CD14-positive monocyte (primary cell): Measurements from ENCODE around the gene YJU2. TPM values are rescaled to one million over a fixed set of nuclear protein-coding genes. Genes with fewer than 3 reads are reported as not detected.
A peak's percentile ranks its signal among the peaks of the same experiment; 100 is the strongest.

Experiments used
- DNase-seq, 3 donors: peaks; one replicate each; pipeline ENCODE4 v3.0.0-alpha.2; 2011 to 2022
- H2AFZ ChIP-seq: 2 replicates; pipeline ENCODE4 v1.6.0; 2012; ENCODE audit warnings: mild to moderate bottlenecking, low read depth, low read length, inconsistent platforms; ENCODE audit not compliant: insufficient read depth, poor library complexity, severe bottlenecking
- H3K27ac ChIP-seq, 2 donors: 1 replicate in 1 of 2; 2 replicates in 1 of 2; pipeline ENCODE4 v1.5.1; 2012 to 2013; ENCODE audit warnings: low read length in 2 of 2, control low read depth in 1 of 2, inconsistent platforms in 1 of 2, low read depth in 1 of 2, mild to moderate bottlenecking in 1 of 2
- H3K27me3 ChIP-seq, 2 donors: one replicate each; pipeline versions ENCODE4 v1.6.0 to v1.6.1; 2011 to 2013; ENCODE audit warnings: low read length in 2 of 2; ENCODE audit not compliant: control insufficient read depth in 2 of 2, insufficient read depth in 2 of 2
- H3K36me3 ChIP-seq, 2 donors: replicated peaks in 1 of 2; 1 replicate in 1 of 2; 2 replicates in 1 of 2; pipeline versions ENCODE4 v1.5.1 to v1.6.1; 2012 to 2013; ENCODE audit warnings: low read length in 2 of 2, control low read depth in 1 of 2, inconsistent platforms in 1 of 2, mild to moderate bottlenecking in 1 of 2; ENCODE audit not compliant: insufficient read depth in 2 of 2, control insufficient read depth in 1 of 2
- H3K4me1 ChIP-seq, 2 donors: 1 replicate in 1 of 2; 2 replicates in 1 of 2; pipeline versions ENCODE4 v1.5.1 to v1.6.1; 2012 to 2013; ENCODE audit warnings: low read length in 2 of 2, control low read depth in 1 of 2, inconsistent platforms in 1 of 2, mild to moderate bottlenecking in 1 of 2, moderate library complexity in 1 of 2; ENCODE audit not compliant: insufficient read depth in 2 of 2, control insufficient read depth in 1 of 2
- H3K4me2 ChIP-seq: replicated peaks from 2 replicates; pipeline ENCODE3; 2012; ENCODE audit warnings: low read length, moderate library complexity, mild to moderate bottlenecking; ENCODE audit not compliant: poor library complexity, severe bottlenecking; ENCODE audit errors: extremely low read depth
- H3K4me3 ChIP-seq, 3 experiments: fragments of 200-600 bp in 1 of 3; sonication (generic) in 1 of 3; replicated peaks in 1 of 3; 1 replicate in 2 of 3; 2 replicates in 1 of 3; pipeline ENCODE4 v1.5.1; 2011 to 2013; ENCODE audit warnings: low read length in 3 of 3, mild to moderate bottlenecking in 3 of 3, control low read depth in 2 of 3, low read depth in 2 of 3, inconsistent platforms in 1 of 3, moderate library complexity in 1 of 3
- H3K79me2 ChIP-seq: 2 replicates; pipeline ENCODE4 v1.6.0; 2012; ENCODE audit warnings: mild to moderate bottlenecking, control low read depth, inconsistent platforms, low read length, moderate library complexity; ENCODE audit not compliant: insufficient read depth
- H3K9ac ChIP-seq: 2 replicates; pipeline ENCODE4 v1.6.0; 2017; ENCODE audit warnings: low read length, mild to moderate bottlenecking; ENCODE audit not compliant: insufficient read depth, poor library complexity, severe bottlenecking
- H3K9me3 ChIP-seq, 2 donors: replicated peaks in 1 of 2; 1 replicate in 1 of 2; 2 replicates in 1 of 2; pipeline versions ENCODE4 v1.5.1 to v1.6.1; 2012 to 2013; ENCODE audit warnings: low read length in 2 of 2, control low read depth in 1 of 2; ENCODE audit not compliant: control insufficient read depth in 1 of 2, insufficient read depth in 1 of 2
- H4K20me1 ChIP-seq: 2 replicates; pipeline ENCODE4 v1.6.0; 2012; ENCODE audit warnings: mild to moderate bottlenecking, low read length, control low read depth, moderate library complexity; ENCODE audit not compliant: insufficient read depth
- H3K27ac Mint-ChIP-seq, 7 donors: one replicate each; pipeline ENCODE4 v1.8.0; 2020; ENCODE audit warnings: mild to moderate bottlenecking in 7 of 7, mixed read lengths in 7 of 7, moderate library complexity in 6 of 7, inconsistent platforms in 2 of 7
- H3K27me3 Mint-ChIP-seq, 3 donors: one replicate each; pipeline ENCODE4 v1.8.0; 2021 to 2022; ENCODE audit warnings: low read depth in 3 of 3, mild to moderate bottlenecking in 3 of 3, mixed read lengths in 3 of 3, moderate library complexity in 3 of 3, inconsistent platforms in 1 of 3
- H3K36me3 Mint-ChIP-seq, 2 donors: one replicate each; pipeline ENCODE4 v1.8.0; 2020; ENCODE audit warnings: mixed read lengths in 2 of 2, inconsistent platforms in 1 of 2, mild to moderate bottlenecking in 1 of 2
- H3K4me1 Mint-ChIP-seq: one replicate; pipeline ENCODE4 v1.8.0; 2020; ENCODE audit warnings: mild to moderate bottlenecking, mixed read lengths
- H3K4me3 Mint-ChIP-seq, 2 donors: one replicate each; pipeline ENCODE4 v1.8.0; 2020; ENCODE audit warnings: mild to moderate bottlenecking in 2 of 2, mixed read lengths in 2 of 2, moderate library complexity in 1 of 2
- H3K9me3 Mint-ChIP-seq, 7 donors: one replicate each; pipeline ENCODE4 v1.8.0; 2020 to 2022; ENCODE audit warnings: mixed read lengths in 7 of 7, mild to moderate bottlenecking in 6 of 7, moderate library complexity in 6 of 7, inconsistent platforms in 2 of 7
- CTCF ChIP-seq: fragments of 200-600 bp; IDR thresholded peaks from one replicate; pipeline ENCODE4 v1.8.0; 2022; ENCODE audit warnings: antibody characterized with exemption, mild to moderate bottlenecking
- WGBS: methylation state at CpG from one replicate; pipeline ENCODE4 v1.1.5; 2013; ENCODE audit warnings: missing lambda C conversion rate; ENCODE audit not compliant: insufficient coverage; 5-methylcytosine and 5-hydroxymethylcytosine counted together
- intact Hi-C, 2 donors: fragments of 100-400 bp; cut with micrococcal nuclease; formaldehyde crosslinking; loops; one replicate each; pipeline versions ENCODE4 v1.15.0 to v1.15.1; 2023
- polyA plus RNA-seq, 3 donors: library from polyadenylated mRNA; depleted of rRNA in 1 of 3; unstranded in 2 of 3; stranded (reverse) in 1 of 3; fragments of 300-500 nt in 2 of 3; fragments of >200 nt in 1 of 3; fragmentation: Illumina TruSeq in 2 of 3; gene quantifications; 1 replicate in 2 of 3; 2 replicates in 1 of 3; pipeline ENCODE4 v1.2.3, GENCODE V29; 2012 to 2021

YJU2 gene
- polyA plus RNA-seq, 3 donors: 8.6 to 19.3 (median 13.4) TPM

GRCh38 chr19:4278419-4279266, 31.8 kb downstream of the YJU2 start, which contains the start of gene SHD:
Gene SHD (plus strand): TSS chr19:4279266. CDS start chr19:4280064, 798 bp downstream.
- Histone ChIP-seq H2AFZ (no peak within 1 kb of the TSS), H3K27me3 (peaks cover 20 to 32% of the 10 kb centered on the region in 2 donors), H3K79me2 (no peaks in the 10 kb centered on the region), H3K4me3 (no peak within 1 kb of the TSS), H3K9me3 (no peaks in the 10 kb centered on the region), H3K27ac (no peak within 1 kb of the TSS), H3K4me1 (no peaks in the 10 kb centered on the region), H4K20me1 (no peaks in the 10 kb centered on the region), H3K9ac (no peak within 1 kb of the TSS), H3K4me2 (no peak within 1 kb of the TSS), H3K36me3 (no peaks in the 10 kb centered on the region)
- Mint-ChIP-seq H3K4me3 (peak within 1 kb of the TSS in 1 of 2 donors; percentile 85), H3K27me3 (peaks cover 40 to 61% (median 40%) of the 10 kb centered on the region in 3 donors), H3K4me1 (peaks cover 3% of the 10 kb centered on the region), H3K36me3 (peaks cover 0 to 2% of the 10 kb centered on the region in 2 donors), H3K27ac (no peak within 1 kb of the TSS), H3K9me3 (peaks cover 0 to 7% (median 3%) of the 10 kb centered on the region in 7 donors)
- intact Hi-C loops: no loop called here
- no peak for TF ChIP-seq CTCF
- 0% methylated on average over 16 of the region's 44 CpGs for WGBS
- DNase-seq: no peak

GRCh38 chr19:4279267-4279529, 32.3 kb downstream of the YJU2 start:
- peaks cover 20 to 32% of the 10 kb centered on the region in 2 donors for H3K27me3 ChIP-seq

More at GRCh38 chr19:4279267-4279529, 32.3 kb downstream of the YJU2 start:
- Histone ChIP-seq H3K9me3 (no peaks in the 10 kb centered on the region), H4K20me1 (no peaks in the 10 kb centered on the region), H3K9ac (no peak overlapping the region), H3K4me1 (no peaks in the 10 kb centered on the region), H3K79me2 (no peaks in the 10 kb centered on the region), H3K27ac (no peak overlapping the region), H2AFZ (no peak overlapping the region), H3K36me3 (no peaks in the 10 kb centered on the region), H3K4me2 (no peak overlapping the region), H3K4me3 (no peak overlapping the region)
- H3K4me1 Mint-ChIP-seq: peaks cover 3% of the 10 kb centered on the region
- no peak overlapping the region for H3K27ac Mint-ChIP-seq
- no peak overlapping the region for H3K4me3 Mint-ChIP-seq
- 0% methylated on average over 26 of the region's 30 CpGs for WGBS
- no peak for TF ChIP-seq CTCF
- DNase-seq: no peak
- H3K27me3 Mint-ChIP-seq: peaks cover 40 to 61% (median 42%) of the 10 kb centered on the region in 3 donors
- H3K9me3 Mint-ChIP-seq: peaks cover 0 to 7% (median 3%) of the 10 kb centered on the region in 7 donors
- peaks cover 0 to 2% of the 10 kb centered on the region in 2 donors for H3K36me3 Mint-ChIP-seq
- intact Hi-C loops: no loop called here
